Neural crest cell (in vitro differentiated cells): Measurements from ENCODE around the gene MYOG. TPM values are rescaled to one million over a fixed set of nuclear protein-coding genes. Genes with fewer than 3 reads are reported as not detected.

Source experiments
- DNase-seq: peaks from one replicate; pipeline ENCODE4 v3.0.0; 2021; ENCODE audit warnings: low read depth, mixed read lengths, low spot score
- H3K27ac Mint-ChIP-seq: one replicate; pipeline ENCODE4 v1.8.0; 2021; ENCODE audit warnings: mild to moderate bottlenecking, mixed read lengths; ENCODE audit not compliant: unreplicated experiment
- H3K27me3 Mint-ChIP-seq: 2 replicates; pipeline ENCODE4 v1.8.0; 2021; ENCODE audit warnings: low read depth, mild to moderate bottlenecking, mixed read lengths
- H3K36me3 Mint-ChIP-seq: 2 replicates; pipeline ENCODE4 v1.8.0; 2021; ENCODE audit warnings: low read depth, mild to moderate bottlenecking, mixed read lengths
- H3K4me1 Mint-ChIP-seq: 2 replicates; pipeline ENCODE4 v1.8.0; 2021; ENCODE audit warnings: mixed read lengths
- H3K4me3 Mint-ChIP-seq: one replicate; pipeline ENCODE4 v1.8.0; 2021; ENCODE audit warnings: mild to moderate bottlenecking, mixed read lengths
- H3K9me3 Mint-ChIP-seq: 2 replicates; pipeline ENCODE4 v1.8.0; 2021; ENCODE audit warnings: mixed read lengths
- CTCF ChIP-seq: fragments of 200-600 bp; sonication (generic); conservative IDR thresholded peaks from 2 replicates; pipeline ENCODE4 v1.5.0; 2021; ENCODE audit warnings: antibody characterized with exemption, mild to moderate bottlenecking
- total RNA-seq: library from RNA; stranded (reverse); gene quantifications from 2 replicates; pipeline ENCODE4 v1.2.1, GENCODE V29; 2021

Gene MYOG
- total RNA-seq, 1 donor from 2014 or later: not detected

- peak overlapping the region; percentile 65 for H3K27ac Mint-ChIP-seq
These were observed 40.5 kb upstream of the MYOG start for GRCh38 chr1:203126151-203126865.

GRCh38 chr1:203124546-203125317 lies 38.9 kb upstream of the MYOG start:
- peaks cover 80% of the 10 kb centered on the region for H3K27me3 Mint-ChIP-seq
- H3K27ac Mint-ChIP-seq: no peak overlapping the region
- no peaks in the 10 kb centered on the region for H3K9me3 Mint-ChIP-seq
- H3K4me3 Mint-ChIP-seq: no peak overlapping the region
- H3K36me3 Mint-ChIP-seq: no peaks in the 10 kb centered on the region
- no peak for TF ChIP-seq CTCF
- H3K4me1 Mint-ChIP-seq: peaks cover 16% of the 10 kb centered on the region
- DNase-seq: no peak

More at GRCh38 chr1:203126151-203126865, 40.5 kb upstream of the MYOG start:
- DNase-seq: no peak
- H3K9me3 Mint-ChIP-seq: no peaks in the 10 kb centered on the region
- H3K27me3 Mint-ChIP-seq: peaks cover 70% of the 10 kb centered on the region
- peaks cover 16% of the 10 kb centered on the region for H3K4me1 Mint-ChIP-seq
- TF ChIP-seq CTCF: peak; percentile 52
- no peak overlapping the region for H3K4me3 Mint-ChIP-seq
- H3K36me3 Mint-ChIP-seq: no peaks in the 10 kb centered on the region

- Mint-ChIP-seq H3K4me1 (peaks cover 16% of the 10 kb centered on the region), H3K36me3 (no peaks in the 10 kb centered on the region), H3K9me3 (no peaks in the 10 kb centered on the region), H3K27ac (no peak overlapping the region), H3K27me3 (peaks cover 76% of the 10 kb centered on the region), H3K4me3 (no peak overlapping the region)
- no peak for DNase-seq
- no peak for TF ChIP-seq CTCF
These were observed 38.2 kb upstream of the MYOG start for GRCh38 chr1:203124011-203124410.

GRCh38 chr1:203122159-203122558 lies 36.3 kb upstream of the MYOG start:
- DNase-seq: no peak
- H3K4me1 Mint-ChIP-seq: peaks cover 5% of the 10 kb centered on the region
- no peaks in the 10 kb centered on the region for H3K9me3 Mint-ChIP-seq
- peaks cover 80% of the 10 kb centered on the region for H3K27me3 Mint-ChIP-seq
- no peak for TF ChIP-seq CTCF
- H3K27ac Mint-ChIP-seq: no peak overlapping the region
- H3K4me3 Mint-ChIP-seq: no peak overlapping the region
- H3K36me3 Mint-ChIP-seq: no peaks in the 10 kb centered on the region

- H3K4me1 Mint-ChIP-seq: no peaks in the 10 kb centered on the region
- peak overlapping the region; percentile 20 for H3K27ac Mint-ChIP-seq
- H3K9me3 Mint-ChIP-seq: no peaks in the 10 kb centered on the region
- H3K4me3 Mint-ChIP-seq: no peak overlapping the region
- H3K27me3 Mint-ChIP-seq: peaks cover 79% of the 10 kb centered on the region
- H3K36me3 Mint-ChIP-seq: no peaks in the 10 kb centered on the region
- no peak for DNase-seq
- no peak for TF ChIP-seq CTCF
These were observed 35.6 kb upstream of the MYOG start for GRCh38 chr1:203121186-203122015.
